Kidney epithelial cell (primary cell): ENCODE measurements around the gene ZNF680. TPM values are rescaled to one million over a fixed set of nuclear protein-coding genes. Genes with fewer than 3 reads are reported as not detected.

Source experiments
- DNase-seq: peaks from one replicate; pipeline ENCODE4 v3.0.0-alpha.2; 2010; ENCODE audit warnings: low read depth
- H3K27me3 ChIP-seq: 2 replicates; pipeline ENCODE4 v1.6.0; 2011; ENCODE audit warnings: low read length; ENCODE audit not compliant: control insufficient read depth, insufficient read depth
- H3K36me3 ChIP-seq: 2 replicates; pipeline ENCODE4 v1.5.1; 2011; ENCODE audit warnings: low read length; ENCODE audit not compliant: control insufficient read depth, insufficient read depth
- H3K4me3 ChIP-seq: 2 replicates; pipeline ENCODE4 v1.5.1; 2011; ENCODE audit warnings: low read depth, mild to moderate bottlenecking, control low read depth, low read length
- total RNA-seq: library from RNA; depleted of rRNA; stranded (reverse); fragments of >200 nt; gene quantifications from 2 replicates; pipeline ENCODE4 v1.2.3, GENCODE V29; 2015
- TF ChIP-seq, protein P1 (sequence below): IDR thresholded peaks from 2 replicates; pipeline ENCODE4 v1.5.1; 2011; ENCODE audit warnings: mild to moderate bottlenecking, moderate library complexity, low read length, control low read depth, inconsistent platforms; ENCODE audit not compliant: insufficient read depth, poor library complexity, severe bottlenecking

Gene ZNF680
- total RNA-seq, 1 donor from 2014 or later: 7.0 TPM

DNA sequence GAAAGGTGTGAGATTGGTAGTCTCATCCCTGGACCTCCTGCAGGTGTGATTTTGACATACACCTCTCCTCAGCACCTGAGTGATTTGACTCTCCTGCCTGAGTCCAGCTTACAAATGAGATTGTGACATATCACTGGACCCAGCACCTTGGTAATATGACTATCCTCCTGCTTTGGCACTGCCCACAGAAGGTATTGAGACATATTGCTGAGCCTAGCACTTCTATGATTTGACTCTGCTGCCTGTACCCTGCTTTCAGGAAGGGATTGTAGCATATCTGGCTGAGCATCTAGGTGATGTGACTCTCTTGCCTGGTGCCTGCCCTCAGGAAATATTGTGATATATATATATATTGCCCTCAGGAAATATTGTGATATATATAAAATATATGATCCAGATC is 43.5 kb upstream of the ZNF680 start:
- Histone ChIP-seq H3K36me3 (no peaks in the 10 kb centered on the region), H3K27me3 (no peaks in the 10 kb centered on the region), H3K4me3 (no peak overlapping the region)
- TF ChIP-seq, protein P1, sequence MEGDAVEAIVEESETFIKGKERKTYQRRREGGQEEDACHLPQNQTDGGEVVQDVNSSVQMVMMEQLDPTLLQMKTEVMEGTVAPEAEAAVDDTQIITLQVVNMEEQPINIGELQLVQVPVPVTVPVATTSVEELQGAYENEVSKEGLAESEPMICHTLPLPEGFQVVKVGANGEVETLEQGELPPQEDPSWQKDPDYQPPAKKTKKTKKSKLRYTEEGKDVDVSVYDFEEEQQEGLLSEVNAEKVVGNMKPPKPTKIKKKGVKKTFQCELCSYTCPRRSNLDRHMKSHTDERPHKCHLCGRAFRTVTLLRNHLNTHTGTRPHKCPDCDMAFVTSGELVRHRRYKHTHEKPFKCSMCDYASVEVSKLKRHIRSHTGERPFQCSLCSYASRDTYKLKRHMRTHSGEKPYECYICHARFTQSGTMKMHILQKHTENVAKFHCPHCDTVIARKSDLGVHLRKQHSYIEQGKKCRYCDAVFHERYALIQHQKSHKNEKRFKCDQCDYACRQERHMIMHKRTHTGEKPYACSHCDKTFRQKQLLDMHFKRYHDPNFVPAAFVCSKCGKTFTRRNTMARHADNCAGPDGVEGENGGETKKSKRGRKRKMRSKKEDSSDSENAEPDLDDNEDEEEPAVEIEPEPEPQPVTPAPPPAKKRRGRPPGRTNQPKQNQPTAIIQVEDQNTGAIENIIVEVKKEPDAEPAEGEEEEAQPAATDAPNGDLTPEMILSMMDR: no peak
- DNase-seq: no peak

DNA sequence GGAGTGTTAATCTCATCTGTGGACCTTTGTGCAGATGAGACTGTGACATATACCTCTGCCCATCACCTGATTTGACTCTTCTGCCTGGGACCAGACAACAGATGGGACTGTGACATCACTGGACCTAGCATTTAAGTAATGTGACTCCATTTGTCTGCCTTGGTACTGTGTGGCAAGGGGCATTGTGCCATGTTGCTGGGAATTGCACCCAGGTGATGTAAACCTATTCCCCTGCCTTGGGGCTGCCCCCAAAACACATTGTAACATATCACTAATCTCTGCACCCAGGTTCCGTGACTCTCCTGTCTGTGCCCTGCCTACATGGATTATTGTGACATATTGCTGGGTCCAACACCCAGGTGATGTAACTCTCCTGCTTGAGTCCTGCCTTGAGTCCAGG is 40.4 kb upstream of the ZNF680 start:
- TF ChIP-seq, protein P1: no peak
- H3K4me3 ChIP-seq: no peak overlapping the region
- no peak for DNase-seq
- H3K36me3 ChIP-seq: no peaks in the 10 kb centered on the region
- H3K27me3 ChIP-seq: no peaks in the 10 kb centered on the region

DNA sequence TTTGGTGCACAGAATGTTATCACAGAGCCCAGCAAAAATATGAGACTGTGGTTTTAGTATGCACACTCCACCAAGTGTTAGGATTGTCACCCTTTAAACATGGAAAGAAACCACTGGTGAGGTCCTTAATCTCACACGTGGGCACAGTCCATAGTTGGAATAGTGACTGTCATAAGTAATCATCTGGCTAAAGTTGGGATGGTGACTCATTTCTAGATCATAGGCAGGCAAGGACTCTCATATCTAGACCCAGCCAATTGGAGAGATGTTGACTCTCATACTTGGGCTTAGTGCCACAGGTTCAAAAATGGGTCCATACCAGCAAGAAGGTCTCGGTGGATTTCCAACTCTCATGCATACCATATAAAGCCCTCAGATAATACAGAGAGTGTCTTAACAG is 39.6 kb upstream of the ZNF680 start:
- H3K4me3 ChIP-seq: no peak overlapping the region
- no peaks in the 10 kb centered on the region for H3K36me3 ChIP-seq
- TF ChIP-seq, protein P1: no peak
- H3K27me3 ChIP-seq: no peaks in the 10 kb centered on the region
- no peak for DNase-seq

DNA sequence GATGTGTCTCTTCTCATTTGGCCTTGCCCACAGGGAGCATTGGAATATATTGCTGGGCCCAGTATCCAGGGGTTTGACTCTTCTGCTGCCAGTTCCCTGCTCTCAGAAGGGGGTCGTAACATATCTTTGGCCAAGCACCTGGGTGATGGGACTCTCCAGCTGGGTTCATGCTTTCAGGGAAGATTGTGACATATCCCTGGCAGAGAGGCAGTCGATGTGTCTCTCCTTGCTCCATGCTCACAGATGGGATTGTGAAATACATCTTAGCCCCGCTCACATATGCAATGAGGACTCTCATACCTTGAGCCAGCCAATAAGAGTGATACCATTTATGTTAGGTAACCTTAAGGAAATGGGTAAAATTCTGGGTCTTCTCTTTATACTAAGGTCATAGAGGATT is 39.2 kb upstream of the ZNF680 start:
- DNase-seq: no peak
- Histone ChIP-seq H3K27me3 (no peaks in the 10 kb centered on the region), H3K36me3 (no peaks in the 10 kb centered on the region), H3K4me3 (no peak overlapping the region)
- TF ChIP-seq, protein P1: no peak

DNA sequence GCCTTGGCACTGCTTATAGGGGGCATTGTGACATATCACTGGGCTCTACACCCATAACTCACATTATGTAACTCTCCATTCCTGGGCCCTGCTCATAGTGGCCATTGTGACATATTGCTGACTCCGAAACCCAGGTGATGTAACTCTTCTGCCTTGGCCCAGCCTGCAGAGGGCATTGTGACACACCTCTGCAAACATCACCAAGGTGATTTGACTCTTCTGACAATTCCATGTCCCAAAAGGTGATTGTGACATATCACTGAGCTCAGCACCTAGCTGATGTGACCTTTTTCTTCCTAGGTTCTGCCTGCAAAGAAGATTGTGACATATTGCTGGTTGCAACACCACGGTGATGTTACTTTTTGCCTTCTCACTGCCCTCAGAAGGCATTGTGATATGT is 36.5 kb upstream of the ZNF680 start:
- H3K27me3 ChIP-seq: no peaks in the 10 kb centered on the region
- H3K4me3 ChIP-seq: no peak overlapping the region
- H3K36me3 ChIP-seq: no peaks in the 10 kb centered on the region
- TF ChIP-seq, protein P1: no peak
- DNase-seq: no peak

DNA sequence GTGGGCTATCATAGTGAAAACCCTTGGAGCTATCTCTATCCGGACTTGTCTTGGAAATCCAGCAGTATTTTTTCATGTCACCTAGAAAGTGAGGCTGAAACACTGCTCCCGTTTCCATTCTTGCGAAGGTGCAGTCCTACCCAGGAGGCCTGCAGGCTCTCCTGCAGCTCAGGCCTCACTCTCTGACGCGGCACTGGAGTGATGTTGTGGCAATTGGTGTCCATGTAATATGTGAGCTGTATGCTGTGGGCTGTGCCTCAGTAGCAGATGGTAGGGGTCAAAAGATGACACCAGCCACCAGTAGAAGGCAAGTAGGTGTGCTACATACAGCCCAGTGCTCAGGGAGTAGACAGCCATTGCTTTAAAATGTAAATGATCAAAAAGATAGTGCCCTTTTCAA is 28.1 kb upstream of the ZNF680 start:
- no peak overlapping the region for H3K4me3 ChIP-seq
- no peaks in the 10 kb centered on the region for H3K36me3 ChIP-seq
- no peaks in the 10 kb centered on the region for H3K27me3 ChIP-seq
- TF ChIP-seq, protein P1: no peak
- no peak for DNase-seq
